CD4-positive, alpha-beta T cell (primary cell): Measurements from ENCODE around the gene GPNMB. TPM values are rescaled to one million over a fixed set of nuclear protein-coding genes. Genes with fewer than 3 reads are reported as not detected.

Experiments used
- ATAC-seq: fragments of 200-7000 bp; cut with Tn5 transposase; one replicate; pipeline ENCODE4 v1.10.0; 2022; ENCODE audit warnings: mild to moderate bottlenecking; ENCODE audit not compliant: poor library complexity
- CTCF ChIA-PET: fragments of 350-600 bp; sonication (Branson Sonifier 250); formaldehyde crosslinking; loops from one replicate; lab custom pipeline; 2021; ENCODE audit warnings: antibody characterized with exemption, inconsistent platforms; lab: Charles Lee
- POLR2A ChIA-PET: fragments of 350-600 bp; sonication (Branson Sonifier 250); formaldehyde crosslinking; loops from one replicate; lab custom pipeline; 2021; ENCODE audit warnings: antibody characterized with exemption, inconsistent platforms; lab: Charles Lee
- DNase-seq, 14 experiments: peaks; one replicate each; pipeline ENCODE4 v3.0.0-alpha.2; 2013 to 2020; ENCODE audit warnings: mixed read lengths in 2 of 14
- H3K27ac ChIP-seq, 2 donors: one replicate each; pipeline versions ENCODE4 v1.5.1 to v1.7.0; 2013; ENCODE audit warnings: low read length in 2 of 2, low read depth in 1 of 2, mild to moderate bottlenecking in 1 of 2
- H3K27me3 ChIP-seq, 2 experiments: 1 replicate in 1 of 2; 2 replicates in 1 of 2; pipeline versions ENCODE4 v1.6.1 to v1.7.0; 2013; ENCODE audit warnings: low read length in 2 of 2, control low read depth in 1 of 2, mild to moderate bottlenecking in 1 of 2, moderate library complexity in 1 of 2; ENCODE audit not compliant: insufficient read depth in 2 of 2, control insufficient read depth in 1 of 2
- H3K36me3 ChIP-seq: one replicate; pipeline ENCODE4 v1.6.1; 2013; ENCODE audit warnings: low read length, control low read depth; ENCODE audit not compliant: insufficient read depth
- H3K4me1 ChIP-seq: one replicate; pipeline ENCODE4 v1.6.1; 2013; ENCODE audit warnings: low read length, control low read depth; ENCODE audit not compliant: insufficient read depth
- H3K4me3 ChIP-seq: one replicate; pipeline ENCODE4 v1.5.1; 2013; ENCODE audit warnings: mild to moderate bottlenecking, low read length, moderate library complexity
- H3K9me3 ChIP-seq, 2 experiments: 1 replicate in 1 of 2; 2 replicates in 1 of 2; pipeline versions ENCODE4 v1.6.1 to v1.7.0; 2013; ENCODE audit warnings: low read length in 2 of 2, mild to moderate bottlenecking in 2 of 2, control low read depth in 1 of 2, moderate library complexity in 1 of 2; ENCODE audit not compliant: control insufficient read depth in 1 of 2, insufficient read depth in 1 of 2
- H3K27ac Mint-ChIP-seq: one replicate; pipeline ENCODE4 v1.8.0; 2020; ENCODE audit warnings: mixed read lengths
- H3K27me3 Mint-ChIP-seq: one replicate; pipeline ENCODE4 v1.8.0; 2021; ENCODE audit warnings: mixed read lengths
- H3K36me3 Mint-ChIP-seq: one replicate; pipeline ENCODE4 v1.8.0; 2021; ENCODE audit warnings: low read depth, mixed read lengths
- H3K4me1 Mint-ChIP-seq: one replicate; pipeline ENCODE4 v1.8.0; 2021; ENCODE audit warnings: low read depth, mixed read lengths
- H3K4me3 Mint-ChIP-seq: one replicate; pipeline ENCODE4 v1.8.0; 2020; ENCODE audit warnings: mild to moderate bottlenecking, mixed read lengths
- H3K9me3 Mint-ChIP-seq: one replicate; pipeline ENCODE4 v1.8.0; 2020; ENCODE audit warnings: mixed read lengths
- CTCF ChIP-seq: fragments of 200-600 bp; IDR thresholded peaks from one replicate; pipeline ENCODE4 v1.8.0; 2022; ENCODE audit warnings: antibody characterized with exemption, mild to moderate bottlenecking
- intact Hi-C, 2 experiments: fragments of 100-400 bp; cut with DNase I in 1 of 2; cut with micrococcal nuclease in 1 of 2; formaldehyde crosslinking; loops; one replicate each; pipeline versions ENCODE4 v1.15.1 to v1.9.0; 2023 to 2025; cut with DNase I, micrococcal nuclease
- total RNA-seq, 174 experiments: library from RNA in 2 of 174; stranded (reverse) in 2 of 174; gene quantifications; one replicate each; pipeline ENCODE4 v1.2.3 and lab custom pipeline; 2021 to 2026

The GPNMB gene
- total RNA-seq, 2 experiments from 2014 or later, result not detected

- H3K27me3 Mint-ChIP-seq, result peaks cover 22% of the 10 kb centered on the region
- ATAC-seq (no peak), DNase-seq (no peak)
- no peaks in the 10 kb centered on the region for H3K4me1 ChIP-seq
- H3K27me3 ChIP-seq, result peaks cover 0 to 4% of the 10 kb centered on the region in 2 experiments
- POLR2A ChIA-PET, result no interaction called here
- no peaks in the 10 kb centered on the region for H3K36me3 Mint-ChIP-seq
- intact Hi-C loops, result no loop called here
- TF ChIP-seq CTCF, result no peak
- no peaks in the 10 kb centered on the region for H3K4me1 Mint-ChIP-seq
- CTCF ChIA-PET, result no interaction called here
- no peak overlapping the region for H3K27ac Mint-ChIP-seq
- no peak overlapping the region for H3K27ac ChIP-seq
- H3K9me3 Mint-ChIP-seq, result no peaks in the 10 kb centered on the region
- H3K4me3 ChIP-seq, result no peak overlapping the region
- no peaks in the 10 kb centered on the region for H3K9me3 ChIP-seq
- no peaks in the 10 kb centered on the region for H3K36me3 ChIP-seq
- no peak overlapping the region for H3K4me3 Mint-ChIP-seq
Observed at GRCh38 chr7:23213755-23214154, 32.8 kb upstream of the GPNMB start.

GRCh38 chr7:23214423-23214822 is 32.2 kb upstream of the GPNMB start:
- no peaks in the 10 kb centered on the region for H3K9me3 ChIP-seq
- POLR2A ChIA-PET, result no interaction called here
- ATAC-seq, result no peak

GRCh38 chr7:23214938-23215337 is 31.6 kb upstream of the GPNMB start:
- Mint-ChIP-seq H3K27me3 (peaks cover 24% of the 10 kb centered on the region), H3K4me1 (no peaks in the 10 kb centered on the region), H3K4me3 (no peak overlapping the region), H3K27ac (no peak overlapping the region), H3K36me3 (no peaks in the 10 kb centered on the region), H3K9me3 (no peaks in the 10 kb centered on the region)
- H3K27ac ChIP-seq, result no peak overlapping the region
- intact Hi-C loops, result no loop called here
- H3K27me3 ChIP-seq, result peaks cover 0 to 4% of the 10 kb centered on the region in 2 experiments
- H3K9me3 ChIP-seq, result no peaks in the 10 kb centered on the region
- no peak for TF ChIP-seq CTCF
- no peaks in the 10 kb centered on the region for H3K4me1 ChIP-seq
- H3K4me3 ChIP-seq, result no peak overlapping the region
- ChIA-PET CTCF (interaction anchor here (1.2 kb wide), 1 partner anchor 129 kb away, joined by 3 read pairs; no protein-coding TSS in a partner anchor), POLR2A (no interaction called here)
- no peaks in the 10 kb centered on the region for H3K36me3 ChIP-seq
- DNase-seq (no peak), ATAC-seq (no peak)

More at GRCh38 chr7:23214423-23214822, 32.2 kb upstream of the GPNMB start:
- Mint-ChIP-seq H3K27ac (no peak overlapping the region), H3K27me3 (peaks cover 24% of the 10 kb centered on the region), H3K4me3 (no peak overlapping the region), H3K4me1 (no peaks in the 10 kb centered on the region), H3K36me3 (no peaks in the 10 kb centered on the region), H3K9me3 (no peaks in the 10 kb centered on the region)
- CTCF ChIA-PET, result interaction anchor here (1.2 kb wide), 1 partner anchor 128 kb away, joined by 3 read pairs; no protein-coding TSS in a partner anchor
- DNase-seq, result no peak
- TF ChIP-seq CTCF, result no peak
- Histone ChIP-seq H3K27me3 (peaks cover 0 to 4% of the 10 kb centered on the region in 2 experiments), H3K4me3 (no peak overlapping the region), H3K27ac (no peak overlapping the region), H3K36me3 (no peaks in the 10 kb centered on the region), H3K4me1 (no peaks in the 10 kb centered on the region)
- intact Hi-C loops, result no loop called here
